ENCODE data around the gene SLC3A2. TPM values are rescaled to one million over a fixed set of nuclear protein-coding genes. Genes with fewer than 3 reads are reported as not detected.
A peak's percentile ranks its signal among the peaks of the same experiment; 100 is the strongest.

Gene SLC3A2
- total RNA-seq, 3 donors from 2014 or later (not counting 1 experiment from before 2014, with no cell fraction given), result 200 to 235 (median 207) TPM

GRCh38 chr11:62923601-62924411 lies 43.1 kb downstream of the SLC3A2 start:
- H3K9me3 ChIP-seq (ENCODE audit: control insufficient read depth, insufficient read depth, low read length), result no peaks in the 10 kb centered on the region
- peaks cover 5 to 22% of the 10 kb centered on the region in 2 donors for H3K4me1 Mint-ChIP-seq
- no peak overlapping the region for H3K27ac ChIP-seq (ENCODE audit: low read length)
- peaks cover 54 to 57% of the 10 kb centered on the region in 2 donors for H3K27me3 Mint-ChIP-seq (ENCODE audit: low read depth in 2 of 2)
- under 1% methylated on average over 49 of the region's 52 CpGs for WGBS (ENCODE audit: insufficient coverage)
- no peak for TF ChIP-seq CTCF (IDR thresholded peaks at IDR 0.05)
- no peak overlapping the region for H3K27ac Mint-ChIP-seq
- intact Hi-C loops (cut with micrococcal nuclease), result no loop called here
- H3K9me3 Mint-ChIP-seq, result no peaks in the 10 kb centered on the region
- DNase-seq (peak in 1 of 2 donors; percentile 60), ATAC-seq (peak in 1 of 3 donors; percentile 39)
- peaks cover 27% of the 10 kb centered on the region for H3K4me1 ChIP-seq (ENCODE audit: control insufficient read depth, insufficient read depth, low read length)
- H3K4me3 Mint-ChIP-seq, result peak overlapping the region; percentile 52
- peaks cover 44% of the 10 kb centered on the region for H3K27me3 ChIP-seq (ENCODE audit: control insufficient read depth, insufficient read depth, low read length)
- H3K36me3 Mint-ChIP-seq, result no peaks in the 10 kb centered on the region
- no peak overlapping the region for H3K4me3 ChIP-seq (ENCODE audit: low read length)
- no peaks in the 10 kb centered on the region for H3K36me3 ChIP-seq (ENCODE audit: control insufficient read depth, insufficient read depth, low read length)

- no peak for DNase-seq
- H3K9me3 Mint-ChIP-seq, result no peaks in the 10 kb centered on the region
- no peaks in the 10 kb centered on the region for H3K36me3 Mint-ChIP-seq
- H3K4me3 ChIP-seq (ENCODE audit: low read length), result no peak overlapping the region
- peaks cover 57 to 58% of the 10 kb centered on the region in 2 donors for H3K27me3 Mint-ChIP-seq (ENCODE audit: low read depth in 2 of 2)
- H3K9me3 ChIP-seq (ENCODE audit: control insufficient read depth, insufficient read depth, low read length), result no peaks in the 10 kb centered on the region
- peaks cover 27% of the 10 kb centered on the region for H3K4me1 ChIP-seq (ENCODE audit: control insufficient read depth, insufficient read depth, low read length)
- no peak for ATAC-seq
- intact Hi-C loops (cut with micrococcal nuclease), result no loop called here
- no peak for TF ChIP-seq CTCF (IDR thresholded peaks at IDR 0.05)
- H3K36me3 ChIP-seq (ENCODE audit: control insufficient read depth, insufficient read depth, low read length), result no peaks in the 10 kb centered on the region
- peaks cover 44% of the 10 kb centered on the region for H3K27me3 ChIP-seq (ENCODE audit: control insufficient read depth, insufficient read depth, low read length)
- no peak overlapping the region for H3K27ac Mint-ChIP-seq
- 14% methylated on average over 12 of the region's 14 CpGs for WGBS (ENCODE audit: insufficient coverage)
- H3K27ac ChIP-seq (ENCODE audit: low read length), result no peak overlapping the region
- peaks cover 5 to 22% of the 10 kb centered on the region in 2 donors for H3K4me1 Mint-ChIP-seq
- H3K4me3 Mint-ChIP-seq, result peak overlapping the region; percentile 2
These were observed 44.6 kb downstream of the SLC3A2 start for GRCh38 chr11:62925308-62925707.

GRCh38 chr11:62925745-62926679 lies 45.3 kb downstream of the SLC3A2 start:
- no peaks in the 10 kb centered on the region for H3K36me3 Mint-ChIP-seq
- WGBS (ENCODE audit: insufficient coverage), result 2% methylated on average over 71 of the region's 71 CpGs
- H3K27ac Mint-ChIP-seq, result no peak overlapping the region
- TF ChIP-seq CTCF (IDR thresholded peaks at IDR 0.05), result no peak
- Histone ChIP-seq H3K4me1 (ENCODE audit: control insufficient read depth, insufficient read depth, low read length) (peaks cover 27% of the 10 kb centered on the region), H3K36me3 (ENCODE audit: control insufficient read depth, insufficient read depth, low read length) (no peaks in the 10 kb centered on the region), H3K9me3 (ENCODE audit: control insufficient read depth, insufficient read depth, low read length) (no peaks in the 10 kb centered on the region), H3K4me3 (ENCODE audit: low read length) (no peak overlapping the region), H3K27ac (ENCODE audit: low read length) (no peak overlapping the region), H3K27me3 (ENCODE audit: control insufficient read depth, insufficient read depth, low read length) (peaks cover 46% of the 10 kb centered on the region)
- ATAC-seq, result no peak
- H3K9me3 Mint-ChIP-seq, result no peaks in the 10 kb centered on the region
- H3K4me1 Mint-ChIP-seq, result peaks cover 5 to 22% of the 10 kb centered on the region in 2 donors
- H3K4me3 Mint-ChIP-seq, result no peak overlapping the region
- intact Hi-C loops (cut with micrococcal nuclease), result no loop called here
- peak in 1 of 2 donors; percentile 19 for DNase-seq
- H3K27me3 Mint-ChIP-seq (ENCODE audit: low read depth in 2 of 2), result peaks cover 59 to 60% of the 10 kb centered on the region in 2 donors

Data from natural killer cell (primary cell).